HepG2 (cell line): ENCODE measurements around the gene SEMA6B. TPM values are rescaled to one million over a fixed set of nuclear protein-coding genes. Genes with fewer than 3 reads are reported as not detected.

Experiments
- ATAC-seq: fragments of 200-7000 bp; cut with Tn5 transposase; 3 replicates; pipeline ENCODE4 v1.9.1; 2020; ENCODE audit warnings: mild to moderate bottlenecking, moderate library complexity
- BruUV-seq: library from RNA; stranded (reverse); fragments of 400-500 nt; replicated peaks from 2 replicates; lab custom pipeline; 2021; lab: Mats Ljungman, UMichigan
- CTCF ChIA-PET: fragments of 300-600 bp; formaldehyde crosslinking; extraction: SDS; loops from one replicate; lab custom pipeline; 2021; ENCODE audit warnings: low total read pairs, inconsistent platforms, low intra/inter-chr PET ratio; lab: Yijun Ruan, JAX
- POLR2A ChIA-PET: fragments of 350-600 bp; sonication (Branson Sonifier 250); formaldehyde crosslinking; loops from one replicate; lab custom pipeline; 2020; ENCODE audit warnings: antibody characterized with exemption, inconsistent platforms; lab: Yijun Ruan, JAX
- DNase-seq: peaks from one replicate; pipeline ENCODE4 v3.0.0-alpha.2; 2015; ENCODE audit warnings: low spot score
- FAIRE-seq: peaks from 3 replicates; lab custom pipeline; 2011; peaks lifted over from hg19 to GRCh38; lab: Jason Lieb, UNC
- H2AFZ ChIP-seq: one replicate; pipeline ENCODE4 v1.6.1; 2011; ENCODE audit warnings: low read length, inconsistent platforms
- H3K27ac ChIP-seq: fragments of 300-600 bp; 3 replicates; pipeline ENCODE4 v1.8.0; 2011; ENCODE audit warnings: mixed run types, mild to moderate bottlenecking, mixed read lengths, low read length, inconsistent platforms; ENCODE audit not compliant: insufficient read depth; ENCODE audit errors: extremely low read length
- H3K27me3 ChIP-seq, 2 experiments: fragments of 200-600 bp in 1 of 2; 2 replicates in 1 of 2; 3 replicates in 1 of 2; pipeline versions ENCODE4 v1.6.0 to v1.8.0; 2011; ENCODE audit warnings: low read length in 2 of 2, mild to moderate bottlenecking in 2 of 2, moderate library complexity in 2 of 2, inconsistent platforms in 1 of 2; ENCODE audit not compliant: insufficient read depth in 2 of 2, control insufficient read depth in 1 of 2
- H3K36me3 ChIP-seq, 2 experiments: fragments of 200-600 bp in 1 of 2; replicated peaks in 1 of 2; 2 replicates in 1 of 2; 3 replicates in 1 of 2; pipeline versions ENCODE4 v1.5.1 to v1.8.0; 2011; ENCODE audit warnings: low read length in 2 of 2, inconsistent platforms in 1 of 2; ENCODE audit not compliant: insufficient read depth in 2 of 2, control insufficient read depth in 1 of 2
- H3K4me1 ChIP-seq: 2 replicates; pipeline ENCODE4 v1.5.1; 2012; ENCODE audit warnings: low read length, inconsistent platforms; ENCODE audit not compliant: insufficient read depth
- H3K4me2 ChIP-seq: 2 replicates; pipeline ENCODE4 v1.6.0; 2011; ENCODE audit warnings: low read depth, low read length, inconsistent platforms
- H3K4me3 ChIP-seq, 3 experiments: fragments of 200-600 bp in 1 of 3; sonication (generic), shearing (Covaris generic) in 1 of 3; replicated peaks in 1 of 3; 2 replicates each; pipeline ENCODE4 v1.5.1; 2011 to 2016; ENCODE audit warnings: low read length in 3 of 3, inconsistent platforms in 2 of 3, low read depth in 2 of 3, mild to moderate bottlenecking in 2 of 3, control low read depth in 1 of 3, mixed read lengths in 1 of 3; ENCODE audit not compliant: insufficient read depth in 1 of 3
- H3K79me2 ChIP-seq: one replicate; pipeline ENCODE4 v1.6.1; 2011; ENCODE audit warnings: low read length, inconsistent platforms; ENCODE audit not compliant: insufficient read depth
- H3K9ac ChIP-seq: 2 replicates; pipeline ENCODE4 v1.6.0; 2011; ENCODE audit warnings: mild to moderate bottlenecking, low read depth, low read length, inconsistent platforms; ENCODE audit not compliant: insufficient read depth
- H3K9me3 ChIP-seq: 2 replicates; pipeline ENCODE4 v1.5.1; 2012; ENCODE audit warnings: mild to moderate bottlenecking, low read length
- H4K20me1 ChIP-seq: 2 replicates; pipeline ENCODE4 v1.6.0; 2011; ENCODE audit warnings: inconsistent platforms, mild to moderate bottlenecking, low read length, moderate library complexity; ENCODE audit not compliant: insufficient read depth
- ARNTL ChIP-seq: sonication (generic); formaldehyde crosslinking; IDR thresholded peaks from 2 replicates; pipeline ENCODE4 v1.4.0; 2020; ENCODE audit warnings: mild to moderate bottlenecking, missing genetic modification reagents
- CCDC6 ChIP-seq: sonication (generic); formaldehyde crosslinking; IDR thresholded peaks from 2 replicates; pipeline ENCODE4 v1.8.1; 2022; ENCODE audit warnings: mild to moderate bottlenecking, missing genetic modification reagents, moderate library complexity
- NFIC ChIP-seq: IDR thresholded peaks from 2 replicates; pipeline ENCODE4 v1.6.1; 2012; ENCODE audit warnings: mild to moderate bottlenecking, low read length, inconsistent platforms
- NONO ChIP-seq, 2 experiments: fragments of 450-650 bp in 1 of 2; sonication (generic) in 1 of 2; formaldehyde crosslinking in 1 of 2; IDR thresholded peaks in 1 of 2; conservative IDR thresholded peaks in 1 of 2; 2 replicates each; pipeline versions ENCODE4 v1.6.1 to v1.8.0; 2017 to 2022; ENCODE audit warnings: mild to moderate bottlenecking in 1 of 2, missing genetic modification reagents in 1 of 2, moderate library complexity in 1 of 2
- NR2C2 ChIP-seq: sonication (generic); formaldehyde crosslinking; IDR thresholded peaks from 2 replicates; pipeline ENCODE4 v1.4.0; 2020; ENCODE audit warnings: missing genetic modification reagents, mild to moderate bottlenecking, moderate library complexity, borderline replicate concordance
- SOX5 ChIP-seq: IDR thresholded peaks from 2 replicates; pipeline ENCODE4 v1.6.1; 2016; ENCODE audit warnings: borderline replicate concordance
- STAT6 ChIP-seq: sonication (generic); formaldehyde crosslinking; IDR thresholded peaks from 2 replicates; pipeline ENCODE4 v1.4.0; 2020; ENCODE audit warnings: missing genetic modification reagents, mild to moderate bottlenecking, borderline replicate concordance
- TBX3 ChIP-seq: fragments of 450-650 bp; IDR thresholded peaks from 2 replicates; pipeline ENCODE4 v1.6.1; 2017; ENCODE audit warnings: antibody characterized with exemption, mild to moderate bottlenecking, inconsistent platforms, borderline replicate concordance
- ZNF124 ChIP-seq: sonication (generic); formaldehyde crosslinking; IDR thresholded peaks from 2 replicates; pipeline ENCODE4 v1.4.0; 2020; ENCODE audit warnings: missing genetic modification reagents
- ZNF33A ChIP-seq: sonication (generic); formaldehyde crosslinking; IDR thresholded peaks from 2 replicates; pipeline ENCODE4 v1.5.1; 2020; ENCODE audit warnings: missing genetic modification reagents, mild to moderate bottlenecking, moderate library complexity, borderline replicate concordance
- ZNF431 ChIP-seq: sonication (generic); formaldehyde crosslinking; IDR thresholded peaks from 2 replicates; pipeline ENCODE4 v1.9.0; 2022; ENCODE audit warnings: missing genetic modification reagents, low read depth, mild to moderate bottlenecking, borderline replicate concordance
- ZNF556 ChIP-seq: sonication (generic); formaldehyde crosslinking; IDR thresholded peaks from 2 replicates; pipeline ENCODE4 v1.4.0; 2020; ENCODE audit warnings: mild to moderate bottlenecking, missing genetic modification reagents, borderline replicate concordance
- ZNF740 ChIP-seq: sonication (generic); formaldehyde crosslinking; IDR thresholded peaks from 2 replicates; pipeline ENCODE4 v1.4.0; 2020; ENCODE audit warnings: missing genetic modification reagents
- ZNF747 ChIP-seq: sonication (generic); formaldehyde crosslinking; IDR thresholded peaks from 2 replicates; pipeline ENCODE4 v1.8.1; 2023; ENCODE audit warnings: missing genetic modification reagents, mild to moderate bottlenecking, borderline replicate concordance
- ZNF75D ChIP-seq: sonication (generic); formaldehyde crosslinking; IDR thresholded peaks from 2 replicates; pipeline ENCODE4 v1.8.1; 2023; ENCODE audit warnings: missing genetic modification reagents, mild to moderate bottlenecking, borderline replicate concordance
- WGBS: methylation state at CpG from one replicate; pipeline ENCODE4 v1.1.6; 2017; ENCODE audit warnings: low lambda C conversion rate; 5-methylcytosine and 5-hydroxymethylcytosine counted together
- in situ Hi-C: cut with HindIII; loops from 2 replicates; pipeline ENCODE4 v1.10.0; 2017; ENCODE audit warnings: low pct_unique_long_range_greater_than_20kb; ENCODE audit not compliant: extremely low pct_ligation_motif_present
- intact Hi-C: fragments of 100-400 bp; cut with micrococcal nuclease; formaldehyde crosslinking; loops from one replicate; pipeline ENCODE4 v1.10.0; 2022; ENCODE audit not compliant: unreplicated experiment
- polyA plus RNA-seq, 8 experiments: library from polyadenylated mRNA; depleted of rRNA in 3 of 8; stranded (reverse) in 7 of 8; unstranded in 1 of 8; fragments of >200 nt; fragmentation: Illumina TruSeq in 4 of 8; extraction: Trizol in 4 of 8; gene quantifications; 2 replicates each; pipeline versions ENCODE4 v1.2.1 to v1.2.3, GENCODE V29; 2011 to 2016; ENCODE audit warnings: low read depth in 4 of 8, missing spikeins in 1 of 8, mixed read lengths in 1 of 8; ENCODE audit not compliant: insufficient read depth in 1 of 8
- total RNA-seq, 5 experiments: library from RNA; depleted of rRNA; stranded (reverse); fragments of >200 nt; fragmentation: Illumina TruSeq; extraction: Trizol; gene quantifications; 2 replicates each; pipeline ENCODE4 v1.2.3, GENCODE V29; 2016; ENCODE audit warnings: low read depth in 1 of 5

The SEMA6B gene
- total and polyA plus RNA-seq, 2 of the 13 experiments (the other 11 are each of a cell fraction or from before 2014, with no cell fraction given), result 45.5 to 67.1 TPM

- Histone ChIP-seq H3K4me3 (no peak overlapping the region), H3K4me2 (no peak overlapping the region), H4K20me1 (no peaks in the 10 kb centered on the region), H3K36me3 (peaks cover 17 to 51% of the 10 kb centered on the region in 2 experiments; a peak in 4 of 5 replicates), H3K27me3 (no peaks in the 10 kb centered on the region), H3K79me2 (no peaks in the 10 kb centered on the region), H2AFZ (no peak overlapping the region), H3K9me3 (no peaks in the 10 kb centered on the region), H3K9ac (no peak overlapping the region), H3K4me1 (no peaks in the 10 kb centered on the region), H3K27ac (no peak overlapping the region)
- intact Hi-C loops, result no loop called here
- POLR2A ChIA-PET, result interaction anchor here (1.4 kb wide), 1 partner anchor 20 kb away, joined by 3 read pairs; the partner anchor contains the start of gene PLIN4
- no peak for DNase-seq
- TF ChIP-seq TBX3, result no peak
- no peak for TF ChIP-seq ZNF124 (CRISPR knock-in tag)
- TF ChIP-seq ZNF556 (CRISPR knock-in tag), result no peak
- TF ChIP-seq ARNTL (CRISPR knock-in tag), result no peak
- TF ChIP-seq NONO (IDR thresholded peaks at IDR 0.05), result no peak
- TF ChIP-seq NONO (CRISPR knock-in tag; conservative IDR thresholded peaks at IDR 0.05), result no peak
- no peak for TF ChIP-seq ZNF747 (CRISPR knock-in tag)
- TF ChIP-seq ZNF431 (CRISPR knock-in tag), result no peak
- CTCF ChIA-PET, result no interaction called here
- no peak for ATAC-seq
- WGBS, result 89% methylated on average over 12 of the region's 12 CpGs
- BruUV-seq, result no TSS peak
- no peak for FAIRE-seq
- in situ Hi-C loops, result no loop called here
These were observed 60.8 kb downstream of the SEMA6B start for GRCh38 chr19:4498694-4499093.

- no peak overlapping the region for H3K4me2 ChIP-seq
- CTCF ChIA-PET, result no interaction called here
- H3K4me1 ChIP-seq, result no peaks in the 10 kb centered on the region
- H3K9ac ChIP-seq, result no peak overlapping the region
- H2AFZ ChIP-seq, result no peak overlapping the region
- FAIRE-seq (no peak), ATAC-seq (no peak), DNase-seq (no peak)
- H3K9me3 ChIP-seq, result no peaks in the 10 kb centered on the region
- H3K79me2 ChIP-seq, result no peaks in the 10 kb centered on the region
- intact Hi-C loops (no loop called here), in situ Hi-C loops (no loop called here)
- no TSS peak for BruUV-seq
- H3K27ac ChIP-seq, result no peak overlapping the region
- no peaks in the 10 kb centered on the region for H4K20me1 ChIP-seq
- H3K4me3 ChIP-seq, result no peak overlapping the region
- H3K36me3 ChIP-seq, result peaks cover 20 to 58% of the 10 kb centered on the region in 2 experiments; a peak in 4 of 5 replicates
- 97% methylated on average over 22 of the region's 25 CpGs for WGBS
- POLR2A ChIA-PET, result interaction anchor here (1.4 kb wide), 1 partner anchor 20 kb away, joined by 3 read pairs; the partner anchor contains the start of gene PLIN4
- no peaks in the 10 kb centered on the region for H3K27me3 ChIP-seq
- TF ChIP-seq ZNF740 (CRISPR knock-in tag), result no peak
- TF ChIP-seq SOX5 (CRISPR knock-in tag), result no peak
- no peak for TF ChIP-seq ZNF33A (CRISPR knock-in tag)
- TF ChIP-seq NFIC, result no peak
- no peak for TF ChIP-seq NR2C2
- no peak for TF ChIP-seq CCDC6 (CRISPR knock-in tag)
- no peak for TF ChIP-seq ZNF75D (CRISPR knock-in tag)
- no peak for TF ChIP-seq STAT6 (CRISPR knock-in tag)
These were observed 61.6 kb downstream of the SEMA6B start for GRCh38 chr19:4497770-4498389.
